Brain microvascular endothelial cell (primary cell): ENCODE measurements around the gene LRIT1.
"Not testable (repeated sequence)": the region's sequence is repeated elsewhere in the genome, so short reads cannot be mapped to it uniquely, and the experiment has no call there.

Experiments used
- DNase-seq: peaks from one replicate; pipeline ENCODE4 v3.0.0-alpha.2; 2020
- H3K27ac ChIP-seq: fragments of 250-450 bp; sonication (Bioruptor Pico); 2 replicates; pipeline ENCODE4 v1.5.1; 2020; ENCODE audit warnings: mild to moderate bottlenecking, moderate library complexity
- H3K27me3 ChIP-seq: fragments of 250-450 bp; sonication (Bioruptor Pico); replicated peaks from 2 replicates; pipeline ENCODE4 v1.5.1; 2020; ENCODE audit warnings: mild to moderate bottlenecking
- H3K36me3 ChIP-seq: fragments of 250-450 bp; sonication (Bioruptor Pico); replicated peaks from 2 replicates; pipeline ENCODE4 v1.5.1; 2020; ENCODE audit warnings: mild to moderate bottlenecking
- H3K4me3 ChIP-seq: 2 replicates; pipeline ENCODE4 v1.5.1; 2011; ENCODE audit warnings: low read depth, mild to moderate bottlenecking, control low read depth, low read length, moderate library complexity
- in situ Hi-C: cut with HindIII; loops from 2 replicates; pipeline ENCODE4 v1.10.0; 2017; ENCODE audit warnings: low sequenced_read_pairs, low pct_ligation_motif_present
- TF ChIP-seq, protein P1 (sequence below): IDR thresholded peaks from 2 replicates; pipeline ENCODE4 v1.5.1; 2011; ENCODE audit warnings: low read depth, mild to moderate bottlenecking, moderate library complexity, low read length, control low read depth, inconsistent platforms; ENCODE audit errors: missing control alignments

The LRIT1 gene, protein sequence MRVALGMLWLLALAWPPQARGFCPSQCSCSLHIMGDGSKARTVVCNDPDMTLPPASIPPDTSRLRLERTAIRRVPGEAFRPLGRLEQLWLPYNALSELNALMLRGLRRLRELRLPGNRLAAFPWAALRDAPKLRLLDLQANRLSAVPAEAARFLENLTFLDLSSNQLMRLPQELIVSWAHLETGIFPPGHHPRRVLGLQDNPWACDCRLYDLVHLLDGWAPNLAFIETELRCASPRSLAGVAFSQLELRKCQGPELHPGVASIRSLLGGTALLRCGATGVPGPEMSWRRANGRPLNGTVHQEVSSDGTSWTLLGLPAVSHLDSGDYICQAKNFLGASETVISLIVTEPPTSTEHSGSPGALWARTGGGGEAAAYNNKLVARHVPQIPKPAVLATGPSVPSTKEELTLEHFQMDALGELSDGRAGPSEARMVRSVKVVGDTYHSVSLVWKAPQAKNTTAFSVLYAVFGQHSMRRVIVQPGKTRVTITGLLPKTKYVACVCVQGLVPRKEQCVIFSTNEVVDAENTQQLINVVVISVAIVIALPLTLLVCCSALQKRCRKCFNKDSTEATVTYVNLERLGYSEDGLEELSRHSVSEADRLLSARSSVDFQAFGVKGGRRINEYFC

DNA sequence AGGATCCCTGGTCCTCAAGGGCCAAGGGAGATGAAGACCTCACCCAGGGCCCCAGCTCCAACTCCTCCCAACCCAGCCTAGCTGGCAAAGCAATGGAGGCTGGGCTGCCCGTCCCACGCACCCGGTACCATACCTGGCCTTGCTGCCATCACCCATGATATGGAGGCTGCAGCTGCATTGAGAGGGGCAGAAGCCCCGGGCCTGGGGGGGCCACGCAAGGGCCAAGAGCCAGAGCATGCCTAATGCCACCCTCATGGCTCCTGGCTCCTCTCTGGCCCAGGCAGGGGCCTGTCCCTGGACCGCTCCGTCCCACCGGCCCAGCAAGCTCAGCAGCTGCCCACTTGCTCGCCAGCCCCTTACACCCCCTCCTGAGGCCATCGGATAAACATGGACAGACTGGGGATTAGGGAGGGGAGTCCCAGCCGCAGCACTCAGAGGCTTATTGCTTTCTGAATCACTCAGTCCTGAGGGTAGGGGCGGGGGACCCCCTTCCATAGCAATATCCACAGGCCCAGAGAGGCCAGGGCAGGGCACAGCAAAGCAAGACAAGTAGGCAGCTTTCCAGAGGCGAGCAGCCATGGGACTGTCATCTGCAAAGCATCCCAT lies at the start of gene LRIT1:
Gene LRIT1, minus strand, starts transcription at position 362 of the 606 bp plus-strand sequence. Its CDS starts 107 bp downstream, at position 255.
- in situ Hi-C loops: no loop called here
- TF ChIP-seq, protein P1, sequence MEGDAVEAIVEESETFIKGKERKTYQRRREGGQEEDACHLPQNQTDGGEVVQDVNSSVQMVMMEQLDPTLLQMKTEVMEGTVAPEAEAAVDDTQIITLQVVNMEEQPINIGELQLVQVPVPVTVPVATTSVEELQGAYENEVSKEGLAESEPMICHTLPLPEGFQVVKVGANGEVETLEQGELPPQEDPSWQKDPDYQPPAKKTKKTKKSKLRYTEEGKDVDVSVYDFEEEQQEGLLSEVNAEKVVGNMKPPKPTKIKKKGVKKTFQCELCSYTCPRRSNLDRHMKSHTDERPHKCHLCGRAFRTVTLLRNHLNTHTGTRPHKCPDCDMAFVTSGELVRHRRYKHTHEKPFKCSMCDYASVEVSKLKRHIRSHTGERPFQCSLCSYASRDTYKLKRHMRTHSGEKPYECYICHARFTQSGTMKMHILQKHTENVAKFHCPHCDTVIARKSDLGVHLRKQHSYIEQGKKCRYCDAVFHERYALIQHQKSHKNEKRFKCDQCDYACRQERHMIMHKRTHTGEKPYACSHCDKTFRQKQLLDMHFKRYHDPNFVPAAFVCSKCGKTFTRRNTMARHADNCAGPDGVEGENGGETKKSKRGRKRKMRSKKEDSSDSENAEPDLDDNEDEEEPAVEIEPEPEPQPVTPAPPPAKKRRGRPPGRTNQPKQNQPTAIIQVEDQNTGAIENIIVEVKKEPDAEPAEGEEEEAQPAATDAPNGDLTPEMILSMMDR: no peak
- no peaks in the 10 kb centered on the region for H3K27me3 ChIP-seq

GRCh38 chr10:84290235-84290634 lies 48.9 kb upstream of the LRIT1 start:
- Histone ChIP-seq H3K4me3 (no peak overlapping the region), H3K36me3 (no peaks in the 10 kb centered on the region), H3K27ac (no peak overlapping the region), H3K27me3 (no peaks in the 10 kb centered on the region)
- DNase-seq: no peak
- TF ChIP-seq, protein P1: no peak
- in situ Hi-C loops: no loop called here

More for the DNA sequence above, at the start of gene LRIT1:
- Histone ChIP-seq H3K27ac (no peak within 1 kb of the TSS), H3K4me3 (no peak within 1 kb of the TSS), H3K36me3 (no peaks in the 10 kb centered on the region)
- DNase-seq: no peak

DNA sequence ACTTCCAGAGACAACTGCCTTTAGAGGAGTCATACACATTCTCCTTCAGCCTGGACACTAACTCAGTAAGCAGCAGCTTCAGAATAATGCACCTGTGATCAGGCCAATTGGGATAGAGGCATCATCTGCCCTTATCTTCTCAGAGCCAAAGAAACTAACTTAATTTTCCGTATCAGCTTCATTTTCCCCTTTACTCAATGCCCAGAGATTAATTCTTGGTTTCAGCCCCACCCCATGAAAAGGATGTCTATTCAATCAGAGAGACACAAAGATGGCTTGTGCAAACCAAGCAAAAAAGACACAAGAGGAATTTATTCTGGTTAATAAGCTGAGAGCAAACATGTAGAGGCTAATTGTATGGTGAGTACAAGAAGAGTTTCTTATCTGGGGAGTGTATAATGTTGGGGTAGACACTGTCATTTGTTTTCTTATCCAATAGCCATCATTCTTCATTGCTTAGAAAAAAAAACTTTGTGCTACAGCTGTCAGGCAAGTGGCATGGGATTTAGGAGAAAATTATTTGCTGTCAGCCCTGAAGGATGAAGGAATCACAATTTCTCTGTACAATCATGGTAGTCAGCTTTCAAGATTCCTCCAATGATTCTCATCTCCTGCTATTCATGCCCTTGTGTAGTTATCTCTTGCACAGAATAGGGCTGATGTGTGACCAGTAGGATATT lies 48.3 kb upstream of the LRIT1 start:
- DNase-seq: no peak
- H3K36me3 ChIP-seq: no peaks in the 10 kb centered on the region
- no peaks in the 10 kb centered on the region for H3K27me3 ChIP-seq
- TF ChIP-seq, protein P1: no peak
- H3K27ac ChIP-seq: no peak overlapping the region
- in situ Hi-C loops: no loop called here
- no peak overlapping the region for H3K4me3 ChIP-seq

GRCh38 chr10:84288151-84288550 lies 46.8 kb upstream of the LRIT1 start:
- DNase-seq: no peak
- in situ Hi-C loops: no loop called here

GRCh38 chr10:84286695-84287094 lies 45.3 kb upstream of the LRIT1 start:
- DNase-seq: no peak
- Histone ChIP-seq H3K27me3 (no peaks in the 10 kb centered on the region), H3K36me3 (no peaks in the 10 kb centered on the region), H3K4me3 (no peak overlapping the region), H3K27ac (no peak overlapping the region)
- in situ Hi-C loops: no loop called here
- TF ChIP-seq, protein P1: no peak

More at GRCh38 chr10:84288151-84288550, 46.8 kb upstream of the LRIT1 start:
- TF ChIP-seq, protein P1: no peak
- Histone ChIP-seq H3K36me3 (no peaks in the 10 kb centered on the region), H3K4me3 (no peak overlapping the region), H3K27ac (no peak overlapping the region), H3K27me3 (no peaks in the 10 kb centered on the region)

GRCh38 chr10:84279876-84280475 lies 38.6 kb upstream of the LRIT1 start:
- H3K36me3 ChIP-seq, H3K27ac ChIP-seq, H3K27me3 ChIP-seq, in situ Hi-C loops, H3K4me3 ChIP-seq, DNase-seq: not testable (repeated sequence)
